H1 (cell line): ENCODE results near the gene PBX3.

Source experiments
- CTCF ChIP-seq, 3 experiments: IDR thresholded peaks; 1 replicate in 2 of 3; 2 replicates in 1 of 3; pipeline versions ENCODE4 v1.5.1 to v1.6.1; 2011; ENCODE audit warnings: low read length in 3 of 3, mild to moderate bottlenecking in 3 of 3, inconsistent platforms in 2 of 3, low read depth in 1 of 3, moderate library complexity in 1 of 3; ENCODE audit not compliant: insufficient read depth in 1 of 3; ENCODE audit errors: control extremely low read depth in 1 of 3
- EZH2 ChIP-seq: fragments of 200-600 bp; sonication (generic); IDR thresholded peaks from 2 replicates; pipeline ENCODE4 v1.7.1; 2012; ENCODE audit warnings: low read depth, mild to moderate bottlenecking, moderate library complexity, low read length, inconsistent platforms; ENCODE audit not compliant: severe bottlenecking
- RXRA ChIP-seq: IDR thresholded peaks from 2 replicates; pipeline ENCODE4 v1.6.1; 2011; ENCODE audit warnings: low read depth, mild to moderate bottlenecking, low read length, moderate library complexity; ENCODE audit not compliant: insufficient read depth
- TF ChIP-seq, protein P1 (sequence below): IDR thresholded peaks from 2 replicates; pipeline ENCODE4 v1.6.1; 2011; ENCODE audit warnings: low read length, improper control_type of control experiment

DNA sequence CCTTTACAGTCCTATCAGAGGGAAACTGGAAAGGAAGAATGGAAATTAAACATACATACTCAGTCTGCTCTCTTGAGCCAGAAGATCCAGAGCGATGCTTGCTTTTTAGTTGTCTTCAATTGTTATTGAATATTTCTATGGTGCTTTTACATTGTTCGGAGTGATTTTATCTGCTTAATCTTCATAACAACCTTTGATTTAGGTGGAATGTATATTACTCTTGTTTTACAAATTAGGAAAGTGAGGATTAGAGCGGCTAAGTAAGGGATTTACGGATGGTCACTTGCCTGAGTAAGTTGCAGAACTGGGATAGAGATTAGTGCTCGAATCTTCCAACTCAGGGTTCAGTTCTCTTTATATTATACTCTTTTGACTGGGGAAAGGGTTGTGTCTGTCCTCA is 69.1 kb downstream of the PBX3 start:
- TF ChIP-seq, protein P1, sequence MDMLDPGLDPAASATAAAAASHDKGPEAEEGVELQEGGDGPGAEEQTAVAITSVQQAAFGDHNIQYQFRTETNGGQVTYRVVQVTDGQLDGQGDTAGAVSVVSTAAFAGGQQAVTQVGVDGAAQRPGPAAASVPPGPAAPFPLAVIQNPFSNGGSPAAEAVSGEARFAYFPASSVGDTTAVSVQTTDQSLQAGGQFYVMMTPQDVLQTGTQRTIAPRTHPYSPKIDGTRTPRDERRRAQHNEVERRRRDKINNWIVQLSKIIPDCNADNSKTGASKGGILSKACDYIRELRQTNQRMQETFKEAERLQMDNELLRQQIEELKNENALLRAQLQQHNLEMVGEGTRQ, result no peak
- no peak for TF ChIP-seq EZH2
- no peak for TF ChIP-seq CTCF (IDR thresholded peaks at IDR 0.05; ENCODE audit: control extremely low read depth in 1 of 3, insufficient read depth in 1 of 3, low read depth in 1 of 3, low read length in 3 of 3)
- no peak for TF ChIP-seq RXRA
